ENCODE measurements around the gene FAM181A. TPM values are rescaled to one million over a fixed set of nuclear protein-coding genes. Genes with fewer than 3 reads are reported as not detected.

FAM181A gene
- not detected for total RNA-seq (ENCODE audit: unreplicated experiment)
- long read RNA-seq = 0 reads

DNA sequence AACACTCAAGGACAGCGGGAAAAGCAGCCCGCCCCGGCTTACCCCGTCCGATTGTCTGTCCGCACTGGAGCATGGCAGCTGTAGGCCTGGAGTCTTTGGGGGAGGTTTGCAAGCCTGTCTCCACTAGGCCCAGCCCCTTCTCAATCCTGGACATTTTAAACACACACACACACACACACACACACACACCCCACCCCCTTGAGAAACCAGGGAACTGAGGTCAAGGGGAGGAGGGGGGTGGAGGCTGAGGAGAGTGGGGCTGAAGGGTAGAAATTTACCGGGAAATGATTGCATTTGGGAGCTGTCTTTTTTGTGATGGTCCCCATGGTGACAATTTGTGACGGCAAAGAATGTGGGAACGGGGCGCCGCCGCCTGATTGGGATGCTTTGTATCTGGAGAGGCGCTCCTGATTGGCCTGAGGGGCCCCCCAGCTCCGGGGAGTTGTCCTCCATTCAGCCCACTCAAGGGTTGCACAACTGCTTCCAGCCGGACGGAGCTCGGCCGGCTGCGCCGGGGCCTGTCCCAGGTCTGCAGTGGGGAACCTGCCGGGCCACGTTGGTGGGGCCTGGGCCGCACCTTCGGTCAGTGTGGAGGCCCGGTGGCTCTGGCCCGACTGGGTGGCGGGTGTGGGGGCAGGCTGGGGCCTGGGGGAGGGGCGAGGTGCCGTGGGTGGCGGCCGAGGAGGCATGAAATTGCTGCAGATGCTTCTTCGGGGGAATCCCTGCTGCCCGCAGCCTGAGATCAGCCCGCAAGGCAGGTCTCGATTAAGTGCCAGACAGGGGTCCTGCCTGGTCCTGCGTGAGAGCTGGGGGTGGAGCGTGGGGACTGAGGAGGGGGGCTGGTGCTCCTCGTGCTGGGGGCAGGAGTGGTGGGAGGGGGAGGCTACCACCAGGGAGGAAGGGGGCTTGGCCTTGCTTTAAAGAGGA is at the start of gene FAM181A:
TSS of gene FAM181A (plus strand) at position 472 of the 927 bp plus-strand sequence. CDS start 942 bp downstream, outside the sequence.
- no peaks in the 10 kb centered on the region for H3K9me3 Mint-ChIP-seq (ENCODE audit: unreplicated experiment)
- peaks cover 7% of the 10 kb centered on the region for H3K27me3 Mint-ChIP-seq (ENCODE audit: unreplicated experiment)
- TF ChIP-seq, protein P1, sequence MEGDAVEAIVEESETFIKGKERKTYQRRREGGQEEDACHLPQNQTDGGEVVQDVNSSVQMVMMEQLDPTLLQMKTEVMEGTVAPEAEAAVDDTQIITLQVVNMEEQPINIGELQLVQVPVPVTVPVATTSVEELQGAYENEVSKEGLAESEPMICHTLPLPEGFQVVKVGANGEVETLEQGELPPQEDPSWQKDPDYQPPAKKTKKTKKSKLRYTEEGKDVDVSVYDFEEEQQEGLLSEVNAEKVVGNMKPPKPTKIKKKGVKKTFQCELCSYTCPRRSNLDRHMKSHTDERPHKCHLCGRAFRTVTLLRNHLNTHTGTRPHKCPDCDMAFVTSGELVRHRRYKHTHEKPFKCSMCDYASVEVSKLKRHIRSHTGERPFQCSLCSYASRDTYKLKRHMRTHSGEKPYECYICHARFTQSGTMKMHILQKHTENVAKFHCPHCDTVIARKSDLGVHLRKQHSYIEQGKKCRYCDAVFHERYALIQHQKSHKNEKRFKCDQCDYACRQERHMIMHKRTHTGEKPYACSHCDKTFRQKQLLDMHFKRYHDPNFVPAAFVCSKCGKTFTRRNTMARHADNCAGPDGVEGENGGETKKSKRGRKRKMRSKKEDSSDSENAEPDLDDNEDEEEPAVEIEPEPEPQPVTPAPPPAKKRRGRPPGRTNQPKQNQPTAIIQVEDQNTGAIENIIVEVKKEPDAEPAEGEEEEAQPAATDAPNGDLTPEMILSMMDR (IDR thresholded peaks at IDR 0.05; ENCODE audit: unreplicated experiment) = no peak
- H3K4me3 Mint-ChIP-seq (ENCODE audit: unreplicated experiment) = no peak within 1 kb of the TSS
- H3K36me3 Mint-ChIP-seq (ENCODE audit: low read depth, unreplicated experiment) = no peaks in the 10 kb centered on the region
- no peaks in the 10 kb centered on the region for H3K4me1 Mint-ChIP-seq (ENCODE audit: unreplicated experiment)
- no peak for DNase-seq (ENCODE audit: low spot score)
- no peak within 1 kb of the TSS for H3K27ac Mint-ChIP-seq (ENCODE audit: unreplicated experiment)

- H3K36me3 Mint-ChIP-seq (ENCODE audit: low read depth, unreplicated experiment) = no peaks in the 10 kb centered on the region
- H3K9me3 Mint-ChIP-seq (ENCODE audit: unreplicated experiment) = no peaks in the 10 kb centered on the region
- TF ChIP-seq, protein P1 (IDR thresholded peaks at IDR 0.05; ENCODE audit: unreplicated experiment) = no peak
- no peak for DNase-seq (ENCODE audit: low spot score)
- no peak overlapping the region for H3K27ac Mint-ChIP-seq (ENCODE audit: unreplicated experiment)
- peaks cover 4% of the 10 kb centered on the region for H3K27me3 Mint-ChIP-seq (ENCODE audit: unreplicated experiment)
- no peaks in the 10 kb centered on the region for H3K4me1 Mint-ChIP-seq (ENCODE audit: unreplicated experiment)
- no peak overlapping the region for H3K4me3 Mint-ChIP-seq (ENCODE audit: unreplicated experiment)
These were observed 48.9 kb upstream of the FAM181A start for GRCh38 chr14:93878212-93878611.

GRCh38 chr14:93878871-93879270 is 48.3 kb upstream of the FAM181A start:
- H3K27me3 Mint-ChIP-seq (ENCODE audit: unreplicated experiment) = peaks cover 2% of the 10 kb centered on the region
- no peak overlapping the region for H3K4me3 Mint-ChIP-seq (ENCODE audit: unreplicated experiment)
- no peak overlapping the region for H3K27ac Mint-ChIP-seq (ENCODE audit: unreplicated experiment)
- no peaks in the 10 kb centered on the region for H3K9me3 Mint-ChIP-seq (ENCODE audit: unreplicated experiment)
- TF ChIP-seq, protein P1 (IDR thresholded peaks at IDR 0.05; ENCODE audit: unreplicated experiment) = no peak
- no peaks in the 10 kb centered on the region for H3K4me1 Mint-ChIP-seq (ENCODE audit: unreplicated experiment)
- DNase-seq (ENCODE audit: low spot score) = no peak
- no peaks in the 10 kb centered on the region for H3K36me3 Mint-ChIP-seq (ENCODE audit: low read depth, unreplicated experiment)

GRCh38 chr14:93879362-93879983 is 47.7 kb upstream of the FAM181A start:
- H3K27me3 Mint-ChIP-seq (ENCODE audit: unreplicated experiment) = peaks cover 2% of the 10 kb centered on the region
- no peak overlapping the region for H3K27ac Mint-ChIP-seq (ENCODE audit: unreplicated experiment)
- no peak overlapping the region for H3K4me3 Mint-ChIP-seq (ENCODE audit: unreplicated experiment)
- no peaks in the 10 kb centered on the region for H3K4me1 Mint-ChIP-seq (ENCODE audit: unreplicated experiment)
- DNase-seq (ENCODE audit: low spot score) = no peak
- no peaks in the 10 kb centered on the region for H3K36me3 Mint-ChIP-seq (ENCODE audit: low read depth, unreplicated experiment)
- H3K9me3 Mint-ChIP-seq (ENCODE audit: unreplicated experiment) = no peaks in the 10 kb centered on the region
- TF ChIP-seq, protein P1 (IDR thresholded peaks at IDR 0.05; ENCODE audit: unreplicated experiment) = no peak

Measured in endothelial cell (in vitro differentiated cells).